Spleen (tissue), 11 donors: ENCODE measurements around the gene TBL1X. TPM values are rescaled to one million over a fixed set of nuclear protein-coding genes. Genes with fewer than 3 reads are reported as not detected.

Experiments used
- DNase-seq: peaks from one replicate; pipeline ENCODE4 v3.0.0-alpha.2; 2020
- H3K27ac ChIP-seq, 8 donors: fragments of 200-600 bp; sonication (generic) in 7 of 8; 1 replicate in 4 of 8; 2 replicates in 4 of 8; pipeline versions ENCODE4 v1.5.0 to v1.8.0; 2016 to 2021; ENCODE audit warnings: inconsistent platforms in 4 of 8, mild to moderate bottlenecking in 4 of 8, moderate library complexity in 1 of 8
- H3K27me3 ChIP-seq, 7 donors: fragments of 200-600 bp; sonication (generic) in 6 of 7; replicated peaks in 1 of 7; 1 replicate in 4 of 7; 2 replicates in 3 of 7; pipeline versions ENCODE4 v1.5.0 to v1.8.0; 2016 to 2021; ENCODE audit warnings: inconsistent platforms in 3 of 7, mild to moderate bottlenecking in 1 of 7
- H3K36me3 ChIP-seq, 6 donors: fragments of 200-600 bp; sonication (generic) in 5 of 6; 1 replicate in 4 of 6; 2 replicates in 2 of 6; pipeline versions ENCODE4 v1.5.0 to v1.8.0; 2016 to 2021; ENCODE audit warnings: inconsistent platforms in 2 of 6
- H3K4me1 ChIP-seq, 6 donors: fragments of 200-600 bp; sonication (generic) in 5 of 6; 1 replicate in 3 of 6; 2 replicates in 3 of 6; pipeline versions ENCODE4 v1.5.0 to v1.8.0; 2016 to 2021; ENCODE audit warnings: inconsistent platforms in 3 of 6
- H3K4me3 ChIP-seq, 8 donors: fragments of 200-600 bp; sonication (generic) in 7 of 8; 1 replicate in 4 of 8; 2 replicates in 4 of 8; pipeline versions ENCODE4 v1.5.0 to v1.8.0; 2016 to 2021; ENCODE audit warnings: inconsistent platforms in 4 of 8, mild to moderate bottlenecking in 4 of 8, moderate library complexity in 2 of 8
- H3K9me3 ChIP-seq, 8 donors: fragments of 200-600 bp; sonication (generic) in 7 of 8; 1 replicate in 4 of 8; 2 replicates in 4 of 8; pipeline versions ENCODE4 v1.5.0 to v1.8.0; 2016 to 2021; ENCODE audit warnings: inconsistent platforms in 4 of 8
- CTCF ChIP-seq, 11 experiments: fragments of 200-600 bp in 7 of 11; fragments of 450-650 bp in 4 of 11; sonication (generic) in 4 of 11; IDR thresholded peaks in 8 of 11; conservative IDR thresholded peaks in 3 of 11; 1 replicate in 7 of 11; 2 replicates in 4 of 11; pipeline versions ENCODE4 v1.4.0 to v1.8.0; 2016 to 2021; ENCODE audit warnings: antibody characterized with exemption in 11 of 11, inconsistent platforms in 4 of 11, mild to moderate bottlenecking in 1 of 11
- POLR2A ChIP-seq, 3 donors: fragments of 450-650 bp; IDR thresholded peaks; one replicate each; pipeline ENCODE4 v1.5.1; 2017; ENCODE audit warnings: antibody characterized with exemption in 3 of 3, mild to moderate bottlenecking in 1 of 3
- POLR2AphosphoS5 ChIP-seq, 3 donors: sonication (generic); formaldehyde crosslinking; IDR thresholded peaks; one replicate each; pipeline ENCODE4 v1.5.1; 2017; ENCODE audit warnings: antibody characterized with exemption in 3 of 3
- WGBS, 5 donors: extraction: QIAGEN DNeasy Blood & Tissue Kit in 3 of 5; methylation state at CpG; one replicate each; pipeline versions ENCODE4 v1.1.5 to v1.1.7; 2013 to 2018; 5-methylcytosine and 5-hydroxymethylcytosine counted together
- intact Hi-C: fragments of 100-400 bp; cut with DNase I; formaldehyde crosslinking; loops from one replicate; pipeline ENCODE4 v1.15.0; 2023; ENCODE audit warnings: low total_unique reads
- polyA plus RNA-seq, 3 donors: library from polyadenylated mRNA; stranded (reverse); fragments of 200-250 nt; gene quantifications; one replicate each; pipeline ENCODE4 v1.2.1, GENCODE V29; 2013
- total RNA-seq, 7 donors: library from RNA; depleted of rRNA in 3 of 7; stranded (reverse); fragments of >200 nt in 3 of 7; fragmentation: NEBNext Ultra II Directional in 4 of 7; extraction: Animal tissue kit (Norgen Biotek cat#: 25700) in 4 of 7; gene quantifications; one replicate each; pipeline versions ENCODE4 v1.1.0 to v1.2.1, GENCODE V29; 2016 to 2021
- donor health status: healthy with polysubstance abuse.
- donor health status: DM: no; HTN: no; CAD: no; lungs with moderate emphysema.
- donor health status: DM: no; HTN: no; CAD: no.
- donor health status: Bipolar disorder and iron deficiency.
- donor health status: healthy.
- donor health status: DM: no; HTN: no; CAD: no.
- donor health status: DM: yes; HTN: yes; CAD: no.

Gene TBL1X
- total and polyA plus RNA-seq, 10 donors, result 3.0 to 37.2 (median 21.4) TPM

- Histone ChIP-seq H3K27me3 (no peaks in the 10 kb centered on the region), H3K9me3 (no peaks in the 10 kb centered on the region), H3K36me3 (peaks cover 0 to 50% (median 0%) of the 10 kb centered on the region in 6 donors), H3K4me1 (no peaks in the 10 kb centered on the region), H3K27ac (no peak overlapping the region), H3K4me3 (no peak overlapping the region)
- TF ChIP-seq POLR2AphosphoS5 (IDR thresholded peaks at IDR 0.05) (no peak), CTCF (IDR thresholded peaks at IDR 0.05 in 8 of 11, conservative IDR thresholded peaks at IDR 0.05 in 3 of 11) (no peak), POLR2A (IDR thresholded peaks at IDR 0.05) (no peak)
- no peak for DNase-seq
- intact Hi-C loops, result no loop called here
- WGBS, 5 donors, result 86 to 97% (median 92%) methylated on average over 13 of the region's 13 CpGs
Measured at GRCh38 chrX:9654929-9655328, 190.1 kb downstream of the TBL1X start.

- no peaks in the 10 kb centered on the region for H3K27me3 ChIP-seq
- H3K4me3 ChIP-seq, result no peak overlapping the region
- H3K36me3 ChIP-seq, result peaks cover 0 to 56% (median 0%) of the 10 kb centered on the region in 6 donors
- intact Hi-C loops, result no loop called here
- H3K4me1 ChIP-seq, result no peaks in the 10 kb centered on the region
- no peak for TF ChIP-seq CTCF (IDR thresholded peaks at IDR 0.05 in 8 of 11, conservative IDR thresholded peaks at IDR 0.05 in 3 of 11)
- TF ChIP-seq POLR2AphosphoS5 (IDR thresholded peaks at IDR 0.05), result no peak
- no peak for TF ChIP-seq POLR2A (IDR thresholded peaks at IDR 0.05)
- no peak overlapping the region for H3K27ac ChIP-seq
- no peaks in the 10 kb centered on the region for H3K9me3 ChIP-seq
- no peak for DNase-seq
- WGBS, 5 donors, result 72 to 84% (median 76%) methylated on average over 4 to 6 of the region's 6 CpGs
Measured at GRCh38 chrX:9656277-9656676, 191.4 kb downstream of the TBL1X start.

DNA sequence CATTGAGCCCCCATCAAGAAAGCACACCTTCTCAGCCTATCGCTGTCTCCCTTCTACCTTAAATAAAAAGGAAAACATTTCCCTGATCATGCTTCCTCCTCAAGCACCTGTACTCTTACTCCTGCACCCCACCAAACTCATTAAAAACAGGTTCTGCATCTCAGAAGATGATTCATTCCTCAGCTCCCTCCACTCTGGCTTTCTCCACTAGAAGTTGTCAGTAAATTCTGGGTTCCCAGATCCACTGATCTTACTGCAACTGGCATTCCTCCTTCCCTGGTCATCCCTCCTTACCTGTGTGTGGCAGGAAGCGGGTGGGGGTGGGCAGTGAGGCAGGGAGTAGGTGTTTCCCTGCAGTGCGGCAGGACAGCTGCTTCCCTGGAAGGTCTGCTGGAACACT lies 192.0 kb downstream of the TBL1X start:
- Histone ChIP-seq H3K27me3 (no peaks in the 10 kb centered on the region), H3K36me3 (peaks cover 0 to 56% (median 0%) of the 10 kb centered on the region in 6 donors), H3K27ac (no peak overlapping the region), H3K9me3 (no peaks in the 10 kb centered on the region), H3K4me1 (no peaks in the 10 kb centered on the region), H3K4me3 (no peak overlapping the region)
- DNase-seq, result no peak
- TF ChIP-seq POLR2A (IDR thresholded peaks at IDR 0.05), result no peak
- TF ChIP-seq CTCF (IDR thresholded peaks at IDR 0.05 in 8 of 11, conservative IDR thresholded peaks at IDR 0.05 in 3 of 11), result no peak
- TF ChIP-seq POLR2AphosphoS5 (IDR thresholded peaks at IDR 0.05), result no peak
- 46 to 96% (median 63%) methylated on average over 3 of the region's 3 CpGs for WGBS, 5 donors
- intact Hi-C loops, result no loop called here

DNA sequence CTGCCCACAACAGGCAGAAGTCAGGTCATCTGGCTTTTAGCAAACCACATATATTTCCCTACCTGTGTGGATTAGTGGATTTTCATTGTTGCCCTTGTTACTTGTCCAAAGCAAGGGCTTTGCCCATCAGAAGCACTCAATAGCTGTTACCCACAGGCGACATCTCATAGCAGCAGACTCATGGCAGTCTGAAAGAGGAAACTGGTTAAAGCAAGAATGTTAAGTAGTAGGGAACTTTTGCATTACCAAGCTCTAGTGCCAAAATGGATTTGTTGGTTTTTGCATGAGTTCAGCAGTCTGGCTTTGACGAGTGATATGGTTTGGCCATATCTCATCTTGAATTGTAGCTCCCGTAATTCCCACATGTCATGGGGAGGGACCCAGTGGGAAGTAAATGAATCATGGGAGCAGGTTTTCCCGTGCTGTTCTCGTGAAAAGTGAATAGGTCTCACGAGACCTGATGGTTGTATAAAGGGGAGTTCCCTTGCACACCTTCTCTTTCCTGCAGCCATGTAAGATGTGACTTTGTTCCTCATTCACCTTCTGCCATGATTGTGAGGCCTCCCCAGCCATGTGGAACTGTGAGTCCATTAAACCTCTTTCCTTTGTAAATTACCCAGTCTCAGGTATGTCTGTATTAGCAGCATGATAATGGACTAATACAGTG lies 192.9 kb downstream of the TBL1X start:
- Histone ChIP-seq H3K4me3 (no peak overlapping the region), H3K36me3 (peaks cover 0 to 59% (median 0%) of the 10 kb centered on the region in 6 donors), H3K9me3 (no peaks in the 10 kb centered on the region), H3K4me1 (no peaks in the 10 kb centered on the region), H3K27ac (no peak overlapping the region), H3K27me3 (no peaks in the 10 kb centered on the region)
- TF ChIP-seq POLR2AphosphoS5 (IDR thresholded peaks at IDR 0.05) (no peak), CTCF (IDR thresholded peaks at IDR 0.05 in 8 of 11, conservative IDR thresholded peaks at IDR 0.05 in 3 of 11) (no peak), POLR2A (IDR thresholded peaks at IDR 0.05) (no peak)
- 80 to 87% (median 83%) methylated on average over 5 to 6 of the region's 6 CpGs for WGBS, 5 donors
- intact Hi-C loops, result no loop called here
- no peak for DNase-seq
